GM18873 (cell line): ENCODE results near the gene SLC27A5.
"Not testable (repeated sequence)": the region's sequence is repeated elsewhere in the genome, so short reads cannot be mapped to it uniquely, and the experiment has no call there.

Source experiments
- ATAC-seq: cut with Tn5 transposase; IDR thresholded peaks from one replicate; pipeline ENCODE4 v1.9.1; 2021; ENCODE audit warnings: mild to moderate bottlenecking, moderate library complexity, moderate number of reproducible peaks; ENCODE audit not compliant: unreplicated experiment, low FRiP score

SLC27A5 gene

DNA sequence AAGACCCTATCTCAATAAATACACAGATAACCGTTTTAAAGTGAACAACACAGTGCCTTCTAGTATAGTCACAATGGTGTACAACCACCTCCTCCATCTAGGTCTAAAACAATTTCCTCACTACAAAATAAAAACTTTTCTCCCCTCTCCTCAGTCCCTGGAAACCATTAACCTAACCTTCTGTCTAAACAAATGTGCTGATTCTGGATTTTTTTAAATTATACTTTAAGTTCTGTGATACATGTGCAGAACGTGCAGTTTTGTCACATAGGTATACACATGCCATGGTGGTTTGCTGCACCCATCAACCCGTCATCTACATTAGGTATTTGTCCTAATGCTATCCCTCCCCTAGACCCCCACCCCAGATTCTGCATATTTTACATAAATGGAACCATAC is 17.6 kb upstream of the SLC27A5 start:
- ATAC-seq, result no peak

GRCh38 chr19:58522709-58523108 is 10.9 kb upstream of the SLC27A5 start:
- no peak for ATAC-seq

GRCh38 chr19:58521651-58522050 is 9.9 kb upstream of the SLC27A5 start:
- ATAC-seq, result no peak

DNA sequence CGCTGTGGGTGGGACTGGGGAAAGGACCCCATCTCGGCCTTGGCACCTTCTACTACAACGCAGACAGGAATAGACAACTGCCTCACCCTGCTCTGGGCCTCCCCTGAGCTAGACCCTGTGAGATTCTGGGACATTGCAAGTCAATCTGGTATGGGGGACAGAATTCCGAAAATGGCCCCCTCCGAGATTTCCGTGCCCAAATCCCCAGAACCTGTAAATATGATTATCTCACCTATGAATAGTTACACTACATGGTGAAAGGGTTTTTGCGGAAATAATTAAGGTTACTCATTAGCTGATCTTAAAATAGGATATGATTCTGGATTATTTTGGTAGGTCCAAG is 8.4 kb upstream of the SLC27A5 start:
- ATAC-seq, result no peak

DNA sequence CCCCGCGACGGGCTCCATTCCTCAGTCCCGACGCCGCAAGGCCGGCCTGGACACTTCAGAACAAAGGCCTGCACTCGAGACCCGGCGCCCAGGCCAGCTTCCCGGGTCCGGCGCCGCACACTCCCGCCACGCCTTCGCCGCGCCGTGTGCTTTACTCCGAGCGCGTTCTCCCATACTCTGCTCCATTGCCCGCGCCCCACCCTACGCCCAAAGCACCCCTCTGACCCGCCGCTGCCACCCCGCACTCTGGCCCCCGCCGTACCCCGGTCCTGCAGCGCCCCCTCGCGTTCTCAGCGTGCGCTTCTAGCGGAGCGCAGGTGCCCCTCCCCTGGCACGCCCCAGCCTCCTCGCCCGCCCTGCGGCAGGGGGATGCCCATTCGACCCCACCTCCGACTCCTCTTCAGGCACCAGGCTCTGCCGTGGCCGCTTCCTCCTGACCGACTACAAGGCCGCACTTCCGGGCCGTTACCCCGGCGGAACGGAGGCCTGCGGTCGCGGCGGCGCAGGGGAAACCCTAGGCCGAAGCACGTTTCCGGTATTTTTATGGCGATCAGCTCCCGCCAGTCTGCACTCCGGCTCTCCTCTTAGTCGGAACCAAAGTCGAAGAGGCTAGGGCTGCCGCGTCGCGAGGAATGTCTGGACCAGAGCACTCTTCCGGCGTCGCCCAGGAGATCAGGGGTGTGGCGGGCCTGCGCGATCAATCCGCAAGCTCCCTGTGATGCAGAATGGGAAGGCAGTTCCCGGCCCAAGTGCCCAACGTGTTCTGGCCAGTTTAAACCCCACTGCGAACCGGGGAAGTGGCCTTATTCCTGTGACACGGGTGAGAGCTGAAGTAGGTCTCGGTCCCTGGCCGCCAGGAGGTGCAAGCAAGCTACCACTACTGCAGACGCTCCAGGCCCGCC is 7.8 kb upstream of the SLC27A5 start, which contains the start of gene ZBTB45:
Gene ZBTB45 (minus strand): TSS at position 456 of the 902 bp plus-strand sequence. CDS start 2,137 bp downstream, outside the sequence.
- peak; percentile 86 for ATAC-seq

DNA sequence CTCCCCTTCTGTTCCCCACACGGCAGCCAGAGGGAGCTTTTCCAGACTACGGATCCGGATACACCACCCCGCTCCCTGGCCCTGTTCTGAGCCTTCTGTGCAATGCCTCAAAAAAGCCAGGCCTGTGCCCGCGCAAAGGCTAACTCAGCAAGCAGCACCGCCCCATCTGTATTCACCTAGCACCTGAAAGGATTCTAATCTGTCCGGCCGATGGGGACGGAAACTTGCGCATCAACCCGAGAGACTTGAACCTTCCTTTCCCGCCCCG is 7.2 kb upstream of the SLC27A5 start:
- ATAC-seq, result no peak

- no peak for ATAC-seq
Measured at GRCh38 chr19:58518256-58519086, 6.7 kb upstream of the SLC27A5 start.

DNA sequence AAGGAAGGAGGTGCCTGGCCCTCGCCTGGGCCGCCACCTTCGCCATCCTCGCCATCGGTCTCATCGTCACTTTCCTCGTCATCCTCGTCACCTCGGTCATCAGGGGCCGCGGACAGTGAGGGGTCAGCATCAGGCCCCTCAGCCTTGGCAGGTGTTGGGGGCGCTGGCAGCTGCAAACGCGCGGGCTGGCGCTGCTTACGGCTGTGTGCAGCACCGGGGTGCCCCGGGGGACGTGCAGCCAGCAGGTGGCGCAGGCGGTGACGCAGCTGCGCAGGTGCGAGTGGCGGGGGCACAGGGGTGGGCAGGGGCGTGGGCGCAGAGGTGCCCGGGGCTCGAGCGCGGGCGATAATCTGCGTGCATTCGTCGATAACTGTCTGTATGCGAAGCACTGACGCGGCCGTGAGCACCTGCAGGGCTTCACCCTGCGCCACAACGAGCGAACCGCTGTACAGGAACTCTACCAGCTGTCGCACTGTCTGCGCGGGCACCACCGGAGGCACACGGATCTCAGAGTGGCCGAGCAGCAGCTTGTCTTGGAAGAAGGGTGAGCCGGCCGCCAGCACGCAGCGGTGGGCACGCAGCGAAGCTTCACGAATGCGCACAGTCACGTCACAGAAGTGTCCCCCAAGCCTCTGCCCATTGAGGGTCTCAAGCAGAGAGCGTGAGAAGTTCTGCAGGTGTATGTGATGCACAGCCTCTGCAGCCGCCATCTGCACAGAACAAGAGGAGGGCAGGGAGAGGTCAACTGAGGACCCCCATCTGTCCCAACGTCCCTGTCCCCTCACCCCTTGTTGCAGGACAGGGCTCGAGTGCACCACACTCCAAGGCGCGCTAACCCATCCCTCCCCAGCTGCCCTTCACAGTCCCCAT is 5.4 kb upstream of the SLC27A5 start:
- ATAC-seq, result no peak

DNA sequence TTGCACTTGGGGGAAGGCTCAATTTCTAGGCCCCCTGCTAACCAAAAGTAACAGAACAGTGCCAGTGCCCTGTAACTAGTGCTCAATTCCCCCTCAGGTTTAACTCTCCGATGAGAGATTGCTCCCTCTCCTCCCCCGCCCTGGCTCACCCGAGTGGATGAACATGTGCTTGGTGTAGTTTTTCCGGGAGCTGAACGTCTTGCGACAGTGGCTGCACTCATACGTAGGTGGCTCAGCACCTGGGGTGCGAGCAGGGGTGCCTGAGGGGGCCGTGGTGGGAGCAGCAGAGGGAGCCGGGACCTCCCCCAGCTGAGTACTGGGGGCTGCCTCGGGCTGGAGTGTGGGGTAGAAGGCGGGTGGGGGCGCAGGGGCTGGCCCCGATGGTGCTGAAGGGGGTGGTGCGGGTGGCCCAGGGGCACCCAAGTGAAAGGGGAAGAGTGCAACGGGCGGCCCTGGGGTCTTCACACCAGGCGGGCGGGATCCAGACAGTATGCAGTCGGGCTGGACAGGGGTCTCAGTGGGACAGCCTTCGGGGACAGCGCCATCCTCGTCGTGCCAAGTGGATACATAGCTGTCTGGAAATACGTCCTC is 4.5 kb upstream of the SLC27A5 start:
- ATAC-seq, result no peak

DNA sequence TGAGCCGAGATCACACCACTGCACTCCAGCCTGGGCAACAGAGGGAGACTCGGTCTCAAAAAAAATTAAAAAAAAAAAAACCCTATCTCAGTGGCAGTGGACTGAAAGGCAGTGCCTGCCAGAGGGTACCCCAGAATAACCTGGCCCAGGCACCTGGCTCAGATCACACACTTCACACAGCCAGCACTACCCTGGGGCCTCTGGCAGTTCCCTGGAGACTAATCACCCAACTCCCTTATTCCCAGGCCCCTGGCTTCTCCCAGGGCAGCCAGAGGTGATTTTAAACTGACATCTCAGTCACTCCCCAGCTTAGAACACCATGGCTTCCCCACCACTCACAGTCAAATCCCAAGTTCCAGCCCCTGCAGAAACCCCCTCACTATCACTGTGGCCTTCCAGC is 3.5 kb upstream of the SLC27A5 start:
- ATAC-seq, result no peak

DNA sequence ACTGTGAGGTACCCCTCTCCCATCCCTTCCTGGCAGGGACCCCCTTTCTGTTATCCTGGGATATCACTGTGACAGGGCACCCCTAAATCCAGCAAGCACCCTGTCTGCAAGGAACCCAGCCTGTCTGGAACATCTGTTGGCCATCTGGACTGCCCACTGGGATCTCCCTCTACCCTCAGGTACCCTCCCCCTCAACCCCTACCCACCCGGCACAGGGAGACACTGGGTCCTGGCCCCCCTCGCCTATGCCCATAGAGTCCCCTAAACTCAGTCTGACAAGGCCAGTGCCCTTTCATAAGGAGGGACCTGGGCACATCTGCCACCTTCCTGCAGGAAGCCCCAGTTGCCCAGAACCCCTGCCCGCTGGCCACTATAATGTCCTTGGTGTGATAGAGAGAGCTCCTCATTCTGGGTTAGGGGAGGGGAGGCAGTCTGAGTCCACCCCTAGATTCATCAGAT is 2.8 kb upstream of the SLC27A5 start:
- ATAC-seq, result no peak

DNA sequence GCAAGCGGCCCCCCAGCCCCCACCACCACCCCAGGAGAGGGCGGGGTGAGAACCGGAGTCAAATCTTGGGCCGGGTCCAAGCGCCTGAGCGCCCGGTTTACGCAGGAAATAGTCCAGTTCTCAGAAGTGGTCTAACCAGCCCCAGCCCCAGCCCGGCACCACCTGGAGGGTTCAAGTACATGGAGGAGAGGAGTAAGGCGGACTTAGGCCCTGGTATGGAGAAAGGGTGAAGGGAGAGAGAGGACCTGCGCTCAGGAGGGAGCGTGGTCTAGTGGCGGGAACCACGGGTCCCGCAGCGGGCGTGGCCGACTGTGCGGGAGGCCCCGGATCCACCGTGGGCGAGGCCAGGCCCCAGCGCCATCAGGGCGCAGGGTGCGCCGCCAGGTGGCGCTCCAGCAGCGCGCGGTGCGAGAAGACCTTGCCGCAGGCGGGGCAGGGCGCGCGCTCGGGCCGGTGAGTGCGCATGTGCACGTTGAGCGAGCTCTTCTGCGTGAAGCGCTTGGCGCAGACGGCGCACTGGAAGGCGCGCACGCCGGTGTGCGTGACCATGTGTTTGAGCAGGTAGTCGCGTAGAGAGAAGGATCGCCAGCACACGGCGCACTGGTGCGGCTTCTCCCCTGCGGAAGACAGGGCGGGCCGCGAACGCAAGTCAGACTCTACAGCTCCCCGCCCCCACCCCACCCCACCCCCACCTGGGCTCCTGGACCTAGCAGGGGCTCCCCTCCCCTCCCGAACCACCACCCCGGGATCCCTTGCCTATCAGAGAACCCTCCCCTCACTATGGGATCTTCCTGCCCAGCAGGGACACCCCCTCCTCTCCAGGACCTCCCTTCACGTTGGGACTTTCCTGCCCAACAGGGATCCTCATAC is 2.1 kb upstream of the SLC27A5 start:
- peak; percentile 43 for ATAC-seq

- ATAC-seq, result no peak
Measured at GRCh38 chr19:58513213-58513693, 1.5 kb upstream of the SLC27A5 start.

GRCh38 chr19:58510084-58510862 is 1.5 kb downstream of the SLC27A5 start:
- no peak for ATAC-seq

GRCh38 chr19:58509731-58510083 is 2.1 kb downstream of the SLC27A5 start:
- no peak for ATAC-seq

GRCh38 chr19:58507602-58508223 is 4.1 kb downstream of the SLC27A5 start:
- not testable (repeated sequence) for ATAC-seq

GRCh38 chr19:58500242-58500641 is 11.6 kb downstream of the SLC27A5 start:
- ATAC-seq, result no peak
